Stimulated activated CD8-positive, alpha-beta memory T cell treated with anti-CD3 and anti-CD28 coated beads, Interleukin-7, amount 100 ng/mL, for 4 hours (primary cell): Measurements from ENCODE around the gene NCOA5.

Experiments
- DNase-seq, 2 donors: peaks; one replicate each; pipeline ENCODE4 v3.0.0-alpha.2; 2020; ENCODE audit warnings: low read depth in 2 of 2

NCOA5 gene

DNA sequence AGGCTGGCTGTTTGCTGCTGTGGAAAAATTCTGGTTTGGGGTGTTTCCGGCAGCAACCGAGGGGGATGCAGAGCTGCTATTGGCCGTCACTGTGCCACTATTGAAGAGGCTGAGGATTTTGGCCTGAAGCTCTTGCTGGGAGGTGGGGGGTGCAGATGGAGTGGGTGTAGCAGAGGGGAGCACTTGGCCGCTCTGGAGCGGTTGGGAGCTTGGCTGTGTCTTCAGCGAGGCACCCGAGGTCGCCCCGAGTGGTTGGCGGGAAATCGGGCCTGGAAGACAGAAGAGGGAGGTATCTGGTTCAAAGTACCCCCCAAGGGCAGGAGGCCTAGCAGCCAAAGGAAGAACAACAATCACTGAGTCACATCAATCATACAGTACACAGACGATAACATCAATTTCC, 27.1 kb downstream of the NCOA5 start:
- DNase-seq = no peak

- DNase-seq = no peak
These were observed 27.6 kb downstream of the NCOA5 start for GRCh38 chr20:46062151-46062550.

DNA sequence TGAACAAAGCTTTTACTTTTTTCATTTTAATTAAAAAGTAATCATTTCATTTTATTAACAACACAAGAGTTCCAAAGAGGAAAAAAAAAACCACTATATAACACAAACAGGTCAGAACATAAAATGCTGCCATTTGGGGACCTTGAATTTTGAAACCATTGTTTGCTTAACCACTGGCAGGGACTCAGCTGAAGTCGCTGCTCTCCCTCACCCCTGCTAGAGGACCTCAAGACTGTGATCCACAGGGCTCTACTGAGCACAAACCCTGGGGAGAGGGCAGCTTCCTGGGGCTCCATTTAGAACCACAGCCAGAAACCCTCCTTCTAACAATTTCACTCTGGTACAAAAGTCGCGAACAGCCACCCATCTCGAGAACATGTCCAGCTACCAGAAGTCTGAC, 28.8 kb downstream of the NCOA5 start:
- DNase-seq = no peak

DNA sequence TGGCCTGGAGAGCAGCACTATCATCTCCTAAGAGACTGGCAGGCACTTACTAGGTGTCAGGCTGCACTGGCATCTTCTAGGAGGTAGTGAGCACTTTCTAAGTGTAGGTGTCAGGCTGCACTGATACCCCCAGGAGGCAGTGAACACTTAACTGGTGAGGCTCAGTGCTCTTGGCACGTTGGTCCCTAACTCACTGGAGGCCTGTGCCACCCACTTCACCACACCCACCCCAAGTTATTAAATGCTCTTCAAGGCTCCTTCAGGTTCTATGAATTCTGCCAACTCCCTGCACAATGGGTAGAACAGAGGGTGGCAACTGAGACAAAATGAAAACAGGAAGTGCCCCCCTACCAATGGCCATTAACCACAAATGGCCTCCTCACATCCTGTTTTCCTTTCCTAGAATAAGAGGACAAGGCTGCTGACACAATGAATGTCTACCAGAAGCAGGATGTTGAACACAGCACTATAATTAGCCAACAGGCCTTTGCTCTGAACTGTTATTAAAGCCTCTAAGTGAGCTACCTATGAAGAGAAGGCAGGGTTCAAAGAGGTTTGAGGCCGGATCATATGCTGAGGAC, 29.4 kb downstream of the NCOA5 start:
- DNase-seq = no peak

- DNase-seq = no peak
These were observed 31.0 kb downstream of the NCOA5 start for GRCh38 chr20:46058599-46059281.

- no peak for DNase-seq
These were observed 31.7 kb downstream of the NCOA5 start for GRCh38 chr20:46057856-46058598.

DNA sequence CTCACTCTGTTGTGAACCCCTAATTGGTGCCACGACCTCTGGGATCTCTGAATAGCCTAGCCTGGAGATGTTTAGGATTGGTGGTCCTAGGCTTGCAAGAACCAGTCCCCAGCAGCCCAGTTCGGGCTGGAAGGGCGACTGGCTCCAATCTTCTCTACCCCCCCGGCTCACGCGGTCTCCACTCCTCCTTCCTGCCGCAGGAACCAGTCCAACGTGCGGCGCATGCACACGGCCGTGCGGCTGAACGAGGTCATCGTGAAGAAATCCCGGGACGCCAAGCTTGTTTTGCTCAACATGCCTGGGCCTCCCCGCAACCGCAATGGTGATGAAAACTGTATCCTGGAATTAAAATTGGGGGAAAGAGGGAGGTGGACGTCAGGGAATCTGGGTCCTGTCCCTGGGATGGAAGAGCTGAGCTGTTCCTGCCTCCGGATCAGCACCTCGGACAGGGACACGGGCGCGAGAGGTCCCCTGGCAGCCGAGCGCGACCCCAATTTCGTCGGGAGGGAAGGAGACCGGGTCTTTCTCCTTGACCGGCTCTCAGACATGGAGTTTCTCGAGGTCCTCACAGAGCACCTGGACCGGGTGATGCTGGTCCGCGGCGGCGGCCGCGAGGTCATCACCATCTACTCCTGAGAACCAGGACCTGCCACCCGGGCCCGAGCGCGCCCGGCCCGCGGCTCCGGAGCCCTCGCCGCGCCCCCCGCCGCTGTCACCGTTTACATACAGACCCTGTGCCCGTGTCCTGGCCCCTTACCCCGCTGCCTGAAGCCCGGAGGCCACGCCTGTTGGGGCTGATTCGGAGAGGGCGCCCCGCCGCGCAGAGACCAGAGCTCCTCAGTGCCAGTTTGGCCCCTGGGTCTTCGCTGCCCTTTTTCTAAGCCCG, 32.5 kb downstream of the NCOA5 start:
- DNase-seq = no peak

DNA sequence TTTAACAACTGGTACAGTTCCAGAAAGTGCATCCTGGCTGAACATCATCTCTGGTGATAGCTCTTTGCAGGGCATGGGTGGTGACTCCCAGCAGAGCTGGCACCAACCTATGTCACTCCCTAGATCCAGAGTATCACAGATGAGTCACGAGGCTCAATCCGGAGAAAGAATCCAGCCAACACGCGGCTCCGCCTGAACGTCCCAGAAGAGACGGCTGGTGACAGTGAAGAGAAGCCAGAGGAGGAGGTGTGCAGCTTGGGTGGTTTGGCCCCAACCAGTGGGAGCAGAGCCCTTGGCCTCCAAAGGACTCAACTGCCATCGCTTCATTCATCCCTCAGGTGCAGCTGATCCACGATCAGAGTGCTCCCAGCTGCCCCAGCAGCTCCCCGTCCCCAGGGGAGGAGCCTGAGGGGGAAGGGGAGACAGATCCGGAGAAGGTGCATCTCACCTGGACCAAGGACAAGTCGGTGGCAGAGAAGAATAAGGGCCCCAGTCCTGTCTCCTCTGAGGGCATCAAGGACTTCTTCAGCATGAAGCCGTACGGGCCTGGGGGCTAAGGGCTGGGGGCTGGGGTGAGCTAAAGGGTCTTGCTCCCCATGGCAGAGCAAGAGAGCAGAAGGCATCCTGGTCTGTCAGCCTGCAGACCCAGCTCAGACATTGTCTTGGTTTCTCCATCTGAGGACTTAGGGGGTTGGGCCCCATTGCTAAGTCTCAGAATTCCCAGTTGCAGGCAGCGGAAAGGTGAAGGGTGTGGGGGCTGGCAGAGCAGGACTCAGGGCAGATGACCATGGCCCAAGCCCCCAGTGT, 33.5 kb downstream of the NCOA5 start:
- no peak for DNase-seq

DNA sequence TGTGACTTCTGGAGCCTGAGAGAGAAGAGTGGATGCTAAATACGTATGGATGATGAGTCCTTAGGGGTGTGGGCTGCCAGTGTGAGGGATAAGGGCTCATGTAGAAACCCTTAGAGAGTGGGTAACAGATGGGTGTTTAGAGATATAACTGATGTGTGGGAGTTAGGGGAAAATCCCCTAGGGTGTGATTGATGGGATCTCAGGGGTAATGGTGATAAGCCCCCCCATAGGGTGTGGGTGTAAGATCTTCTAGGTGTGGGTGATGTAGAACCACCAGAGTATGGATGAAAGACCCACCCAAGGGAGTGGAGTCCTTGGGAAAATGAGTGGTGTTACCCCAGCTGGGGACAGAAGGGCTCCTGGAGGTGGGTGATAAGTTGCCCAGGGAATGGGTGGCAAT, 34.5 kb downstream of the NCOA5 start:
- DNase-seq = no peak

- DNase-seq = no peak
These were observed 35.2 kb downstream of the NCOA5 start for GRCh38 chr20:46054606-46055005.

- DNase-seq = no peak
These were observed 36.3 kb downstream of the NCOA5 start for GRCh38 chr20:46053416-46053815.

GRCh38 chr20:46051556-46052308, 38.0 kb downstream of the NCOA5 start:
- no peak for DNase-seq

DNA sequence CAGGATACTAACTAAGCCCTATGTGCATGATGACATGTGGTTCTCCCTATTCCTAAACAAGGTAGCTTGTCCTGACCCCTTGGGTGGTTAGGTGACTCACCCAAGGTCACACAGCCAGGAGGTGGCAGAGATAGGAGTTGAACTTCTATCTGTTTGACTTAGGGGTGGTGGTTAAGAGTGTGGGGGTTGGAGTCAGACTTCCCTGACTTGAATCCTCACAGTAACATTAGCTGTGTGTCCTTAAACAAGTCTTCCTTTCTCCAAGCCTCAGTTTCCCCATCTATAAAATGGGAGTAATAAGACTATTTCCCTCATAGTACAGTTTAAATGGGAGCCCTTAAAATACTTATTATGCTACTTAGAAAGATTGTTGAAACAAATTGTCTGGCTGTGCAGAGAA, 38.9 kb downstream of the NCOA5 start:
- no peak for DNase-seq

- no peak for DNase-seq
These were observed 39.3 kb downstream of the NCOA5 start for GRCh38 chr20:46050444-46050843.

GRCh38 chr20:46049815-46050214, 39.9 kb downstream of the NCOA5 start:
- DNase-seq = no peak

DNA sequence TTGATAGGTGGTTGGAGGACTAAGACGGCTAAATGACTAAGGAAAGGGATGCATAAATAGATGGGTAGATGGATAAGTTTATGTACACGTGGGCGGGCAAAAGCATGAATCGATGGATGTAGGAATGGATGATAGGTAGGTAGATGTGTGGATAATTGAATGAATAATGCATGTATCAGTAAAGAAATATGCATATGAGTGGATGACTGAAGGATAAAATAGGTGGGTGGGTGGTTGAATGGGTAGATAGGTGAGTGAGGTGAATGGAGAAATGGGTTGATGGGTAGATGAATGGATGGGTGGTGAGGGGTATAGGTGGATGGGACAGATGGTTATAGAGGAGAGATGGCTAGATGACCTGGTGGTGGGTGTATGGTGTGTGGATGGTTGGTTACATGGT, 40.6 kb downstream of the NCOA5 start:
- no peak for DNase-seq

GRCh38 chr20:46047821-46048220, 41.9 kb downstream of the NCOA5 start:
- DNase-seq = no peak

- no peak for DNase-seq
These were observed 43.0 kb downstream of the NCOA5 start for GRCh38 chr20:46046588-46047310.

DNA sequence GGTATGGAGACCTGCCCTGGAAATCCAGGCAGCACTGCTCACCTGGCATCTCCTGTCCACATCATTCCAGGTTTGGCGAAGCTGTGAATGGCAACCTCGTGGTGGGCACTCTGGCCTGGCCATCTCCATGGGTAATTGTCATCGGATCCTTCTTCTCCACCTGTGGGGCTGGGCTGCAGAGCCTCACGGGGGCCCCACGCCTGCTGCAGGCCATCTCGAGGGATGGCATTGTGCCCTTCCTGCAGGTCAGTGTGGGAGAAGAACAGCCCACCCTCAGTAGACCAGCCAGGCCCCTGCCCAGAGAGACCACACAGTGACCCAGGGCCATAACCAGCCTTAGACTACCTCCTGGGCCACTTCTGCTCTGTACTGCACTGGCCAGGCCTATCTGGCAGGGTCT, 44.9 kb downstream of the NCOA5 start:
- DNase-seq = no peak

- no peak for DNase-seq
These were observed 46.2 kb downstream of the NCOA5 start for GRCh38 chr20:46043556-46043955.
